H1 (cell line): ENCODE measurements around the gene SLC19A1. TPM values are rescaled to one million over a fixed set of nuclear protein-coding genes. Genes with fewer than 3 reads are reported as not detected.

Source experiments
- CBX5 ChIP-seq: fragments of 300-800, 300-1000 bp; sonication (generic); IDR thresholded peaks from 2 replicates; pipeline ENCODE4 v1.7.1; 2016; ENCODE audit warnings: antibody characterized with exemption, low read length, low read depth
- CHD1 ChIP-seq: IDR thresholded peaks from 2 replicates; pipeline ENCODE4 v1.6.1; 2012; ENCODE audit warnings: low read depth, low read length, improper control_type of control experiment
- SRF ChIP-seq: IDR thresholded peaks from 2 replicates; pipeline ENCODE4 v1.6.1; 2011; ENCODE audit warnings: mild to moderate bottlenecking, low read depth, low read length, moderate library complexity
- TBP ChIP-seq: IDR thresholded peaks from 2 replicates; pipeline ENCODE4 v1.6.1; 2011; ENCODE audit warnings: low read depth, low read length, improper control_type of control experiment
- polyA plus RNA-seq, 7 experiments: library from polyadenylated mRNA; depleted of rRNA in 3 of 7; stranded (reverse) in 5 of 7; unstranded in 2 of 7; fragments of >200 nt in 5 of 7; fragments of 200-250 nt in 2 of 7; gene quantifications; 1 replicate in 5 of 7; 2 replicates in 1 of 7; 4 replicates in 1 of 7; pipeline versions ENCODE4 v1.2.1 to v1.2.3, GENCODE V29; 2011 to 2013; ENCODE audit warnings: missing spikeins in 2 of 7, mixed read lengths in 2 of 7
- total RNA-seq: library from RNA; stranded (reverse); fragmentation: NEBNext Ultra II Directional; extraction: Animal tissue kit (Norgen Biotek cat#: 25700); gene quantifications from 2 replicates; pipeline ENCODE4 v1.2.1, GENCODE V29; 2021

SLC19A1 gene
- total and polyA plus RNA-seq, 2 of the 8 experiments (the other 6 are each of a cell fraction or from before 2014, with no cell fraction given): 31.6 to 43.8 TPM

DNA sequence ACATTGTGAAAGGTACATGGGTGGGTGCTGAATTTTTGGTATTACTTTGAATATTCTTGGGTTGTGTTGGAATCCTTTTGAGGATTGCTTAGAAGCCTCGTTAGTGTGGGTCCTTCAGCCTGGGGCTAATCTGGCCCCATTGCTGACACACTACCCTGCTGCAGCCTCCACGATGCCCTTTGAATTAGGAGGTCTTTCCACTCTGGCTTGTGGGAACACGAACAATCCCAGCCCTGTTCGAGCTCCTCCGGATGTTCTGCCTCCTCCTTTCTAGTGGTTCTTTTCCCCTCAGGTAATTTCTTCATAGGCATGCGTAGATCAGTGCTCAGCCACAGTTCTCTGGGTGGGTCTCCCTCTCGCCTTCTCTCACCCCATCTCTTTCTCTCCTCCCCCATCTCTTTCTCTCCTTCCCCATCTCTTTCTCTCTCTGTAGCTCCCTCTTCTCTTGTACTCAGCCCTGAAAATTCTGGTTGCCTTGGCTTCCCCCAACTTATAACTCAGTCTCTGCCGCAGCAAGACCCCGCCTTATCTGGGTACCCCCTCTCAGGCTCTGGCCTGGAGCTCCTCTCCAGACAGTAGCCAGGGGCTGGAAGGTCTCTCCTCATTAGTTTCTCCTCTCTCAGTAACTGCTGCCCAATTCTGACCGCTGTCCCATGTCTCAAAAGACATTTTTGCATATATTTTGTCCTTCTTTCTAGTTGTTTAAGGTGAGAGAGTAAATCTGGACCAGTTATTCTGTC lies 46.0 kb upstream of the SLC19A1 start (continued):
- no peak for TF ChIP-seq CBX5
- no peak for TF ChIP-seq CHD1
- TF ChIP-seq SRF: no peak
- TF ChIP-seq TBP: no peak
